Astrocyte (in vitro differentiated cells and primary cell): ENCODE data around the gene TLE5. TPM values are rescaled to one million over a fixed set of nuclear protein-coding genes. Genes with fewer than 3 reads are reported as not detected.
A peak's percentile ranks its signal among the peaks of the same experiment; 100 is the strongest.

ENCODE experiments used
- DNase-seq: peaks from one replicate; pipeline ENCODE4 v3.0.0-alpha.2; 2010; ENCODE audit warnings: low read depth
- FAIRE-seq: peaks from 2 replicates; lab custom pipeline; 2011; peaks lifted over from hg19 to GRCh38; lab: Jason Lieb, UNC
- H2AFZ ChIP-seq: 2 replicates; pipeline ENCODE4 v1.6.0; 2012; ENCODE audit warnings: low read depth, low read length, inconsistent platforms
- H3K27ac ChIP-seq: 2 replicates; pipeline ENCODE4 v1.5.1; 2011; ENCODE audit warnings: low read depth, low read length, inconsistent platforms
- H3K27me3 ChIP-seq: 2 replicates; pipeline ENCODE4 v1.6.0; 2011; ENCODE audit warnings: low read length, inconsistent platforms; ENCODE audit not compliant: insufficient read depth
- H3K36me3 ChIP-seq: 2 replicates; pipeline ENCODE4 v1.5.1; 2011; ENCODE audit warnings: low read length, inconsistent platforms; ENCODE audit not compliant: insufficient read depth
- H3K4me1 ChIP-seq: 2 replicates; pipeline ENCODE4 v1.5.1; 2011; ENCODE audit warnings: low read length, inconsistent platforms; ENCODE audit not compliant: insufficient read depth
- H3K4me2 ChIP-seq: 2 replicates; pipeline ENCODE4 v1.6.0; 2012; ENCODE audit warnings: low read length, inconsistent platforms
- H3K4me3 ChIP-seq: 2 replicates; pipeline ENCODE4 v1.5.1; 2011; ENCODE audit warnings: low read depth, mild to moderate bottlenecking, low read length, inconsistent platforms; ENCODE audit not compliant: insufficient read depth
- H3K79me2 ChIP-seq: 2 replicates; pipeline ENCODE4 v1.6.0; 2012; ENCODE audit warnings: mild to moderate bottlenecking, low read length, inconsistent platforms; ENCODE audit not compliant: insufficient read depth
- H3K9ac ChIP-seq: 2 replicates; pipeline ENCODE4 v1.6.0; 2012; ENCODE audit warnings: mild to moderate bottlenecking, low read length, inconsistent platforms
- H3K9me3 ChIP-seq: 2 replicates; pipeline ENCODE4 v1.5.1; 2012; ENCODE audit warnings: low read depth, mild to moderate bottlenecking, low read length, inconsistent platforms; ENCODE audit not compliant: insufficient read depth
- H4K20me1 ChIP-seq: 2 replicates; pipeline ENCODE4 v1.6.0; 2012; ENCODE audit warnings: low read length, inconsistent platforms; ENCODE audit not compliant: insufficient read depth
- H3K27ac Mint-ChIP-seq: one replicate; pipeline ENCODE4 v1.8.0; 2021; ENCODE audit warnings: mild to moderate bottlenecking, mixed read lengths; ENCODE audit not compliant: unreplicated experiment
- H3K27me3 Mint-ChIP-seq: one replicate; pipeline ENCODE4 v1.8.0; 2021; ENCODE audit warnings: low read depth, mixed read lengths; ENCODE audit not compliant: unreplicated experiment
- H3K36me3 Mint-ChIP-seq: one replicate; pipeline ENCODE4 v1.8.0; 2021; ENCODE audit warnings: low read depth, mixed read lengths; ENCODE audit not compliant: unreplicated experiment
- H3K4me1 Mint-ChIP-seq: one replicate; pipeline ENCODE4 v1.8.0; 2021; ENCODE audit warnings: low read depth, mixed read lengths; ENCODE audit not compliant: unreplicated experiment
- H3K4me3 Mint-ChIP-seq: one replicate; pipeline ENCODE4 v1.8.0; 2021; ENCODE audit warnings: mild to moderate bottlenecking, moderate library complexity, mixed read lengths; ENCODE audit not compliant: unreplicated experiment
- H3K9me3 Mint-ChIP-seq: one replicate; pipeline ENCODE4 v1.8.0; 2021; ENCODE audit warnings: mild to moderate bottlenecking, mixed read lengths; ENCODE audit not compliant: unreplicated experiment
- CTCF ChIP-seq: IDR thresholded peaks from 2 replicates; pipeline ENCODE4 v1.5.1; 2011; ENCODE audit warnings: low read depth, mild to moderate bottlenecking, inconsistent platforms, low read length, moderate library complexity; ENCODE audit not compliant: insufficient read depth
- EZH2 ChIP-seq: IDR thresholded peaks from 2 replicates; pipeline ENCODE4 v1.6.1; 2012; ENCODE audit warnings: mild to moderate bottlenecking, low read length, inconsistent platforms; ENCODE audit not compliant: insufficient read depth
- total RNA-seq: library from RNA; stranded (reverse); gene quantifications from 2 replicates; pipeline ENCODE4 v1.2.1, GENCODE V29; 2021

Gene TLE5
- total RNA-seq, 1 donor from 2014 or later, result 210 TPM

- Mint-ChIP-seq H3K27ac (no peak overlapping the region), H3K27me3 (peaks cover 2% of the 10 kb centered on the region), H3K4me3 (no peak overlapping the region), H3K4me1 (peaks cover 12% of the 10 kb centered on the region), H3K36me3 (no peaks in the 10 kb centered on the region), H3K9me3 (no peaks in the 10 kb centered on the region)
- H4K20me1 ChIP-seq, result peaks cover 74% of the 10 kb centered on the region
- H3K27ac ChIP-seq, result no peak overlapping the region
- no peaks in the 10 kb centered on the region for H3K36me3 ChIP-seq
- H3K4me2 ChIP-seq, result peak overlapping the region; percentile 99
- no peaks in the 10 kb centered on the region for H3K9me3 ChIP-seq
- TF ChIP-seq EZH2, result no peak
- TF ChIP-seq CTCF, result no peak
- H2AFZ ChIP-seq, result no peak overlapping the region
- no peak for DNase-seq
- no peak overlapping the region for H3K4me3 ChIP-seq
- H3K79me2 ChIP-seq, result peaks cover 75% of the 10 kb centered on the region
- peak overlapping the region; percentile 94 for H3K9ac ChIP-seq
- H3K4me1 ChIP-seq, result peaks cover 25% of the 10 kb centered on the region
- no peaks in the 10 kb centered on the region for H3K27me3 ChIP-seq
- no peak for FAIRE-seq
These were observed 34.6 kb upstream of the TLE5 start for GRCh38 chr19:3096902-3097326.

- no peaks in the 10 kb centered on the region for H3K36me3 Mint-ChIP-seq
- Histone ChIP-seq H3K36me3 (no peaks in the 10 kb centered on the region), H3K4me2 (peak overlapping the region; percentile 99), H3K27ac (no peak overlapping the region), H3K9me3 (no peaks in the 10 kb centered on the region), H2AFZ (no peak overlapping the region), H3K79me2 (peaks cover 69% of the 10 kb centered on the region), H3K27me3 (no peaks in the 10 kb centered on the region), H3K4me3 (peak overlapping the region; percentile 87), H4K20me1 (peaks cover 69% of the 10 kb centered on the region), H3K9ac (peak overlapping the region; percentile 94), H3K4me1 (peaks cover 25% of the 10 kb centered on the region)
- no peaks in the 10 kb centered on the region for H3K9me3 Mint-ChIP-seq
- H3K4me3 Mint-ChIP-seq, result peak overlapping the region; percentile 86
- no peak for FAIRE-seq
- peaks cover 12% of the 10 kb centered on the region for H3K4me1 Mint-ChIP-seq
- H3K27ac Mint-ChIP-seq, result peak overlapping the region; percentile 83
- no peak for TF ChIP-seq EZH2
- TF ChIP-seq CTCF, result no peak
- peaks cover 2% of the 10 kb centered on the region for H3K27me3 Mint-ChIP-seq
- DNase-seq, result no peak
These were observed 34.1 kb upstream of the TLE5 start for GRCh38 chr19:3096267-3096901.

- H3K27me3 Mint-ChIP-seq, result no peaks in the 10 kb centered on the region
- H3K9me3 Mint-ChIP-seq, result no peaks in the 10 kb centered on the region
- H3K27me3 ChIP-seq, result no peaks in the 10 kb centered on the region
- no peak overlapping the region for H3K27ac ChIP-seq
- FAIRE-seq, result no peak
- H3K4me1 Mint-ChIP-seq, result peaks cover 12% of the 10 kb centered on the region
- peaks cover 61% of the 10 kb centered on the region for H4K20me1 ChIP-seq
- H3K4me3 Mint-ChIP-seq, result peak overlapping the region; percentile 86
- peaks cover 62% of the 10 kb centered on the region for H3K79me2 ChIP-seq
- DNase-seq, result no peak
- H3K4me1 ChIP-seq, result peaks cover 25% of the 10 kb centered on the region
- peak overlapping the region; percentile 94 for H3K9ac ChIP-seq
- no peaks in the 10 kb centered on the region for H3K36me3 Mint-ChIP-seq
- H3K4me3 ChIP-seq, result peak overlapping the region; percentile 87
- H3K27ac Mint-ChIP-seq, result peak overlapping the region; percentile 83
- H2AFZ ChIP-seq, result no peak overlapping the region
- TF ChIP-seq CTCF (no peak), EZH2 (no peak)
- H3K4me2 ChIP-seq, result peak overlapping the region; percentile 99
- H3K36me3 ChIP-seq, result no peaks in the 10 kb centered on the region
- H3K9me3 ChIP-seq, result no peaks in the 10 kb centered on the region
These were observed 33.3 kb upstream of the TLE5 start for GRCh38 chr19:3095441-3096191.
